OCI-LY3 (cell line): ENCODE results near the gene MAN1A1.

Experiments
- H2AFZ ChIP-seq: fragments of 200-600, 300-600 bp; shearing (Covaris generic); 2 replicates; pipeline ENCODE4 v1.6.0; 2014; ENCODE audit warnings: antibody characterized with exemption, low read depth, low read length
- H3K27ac ChIP-seq: fragments of 200-600, 300-600 bp; sonication (generic); 2 replicates; pipeline ENCODE4 v1.5.1; 2014; ENCODE audit warnings: mild to moderate bottlenecking, low read length, moderate library complexity, mixed read lengths
- H3K27me3 ChIP-seq: fragments of 200-600, 300-600 bp; sonication (generic); 2 replicates; pipeline ENCODE4 v1.6.1; 2014; ENCODE audit warnings: low read depth, low read length, mixed read lengths
- H3K36me3 ChIP-seq: fragments of 200-600, 300-600 bp; sonication (generic); replicated peaks from 2 replicates; pipeline ENCODE3; 2014; ENCODE audit warnings: low read depth, low read length, mixed read lengths
- H3K4me1 ChIP-seq: fragments of 300-600, 200-600 bp; sonication (generic); 2 replicates; pipeline ENCODE4 v1.6.1; 2014; ENCODE audit warnings: low read length, mixed read lengths
- H3K4me2 ChIP-seq: fragments of 200-600, 300-600 bp; sonication (generic); 2 replicates; pipeline ENCODE4 v1.6.1; 2014; ENCODE audit warnings: low read length, mixed read lengths
- H3K4me3 ChIP-seq: fragments of 300-600, 200-600 bp; sonication (generic); 2 replicates; pipeline ENCODE4 v1.5.1; 2014; ENCODE audit warnings: antibody characterized with exemption, mild to moderate bottlenecking, low read length, moderate library complexity
- H3K79me2 ChIP-seq: fragments of 300-600, 200-600 bp; shearing (Covaris generic); 2 replicates; pipeline ENCODE4 v1.6.1; 2014; ENCODE audit warnings: mild to moderate bottlenecking, low read length, mixed read lengths
- H3K9ac ChIP-seq: fragments of 300-600, 200-600 bp; shearing (Covaris generic); 2 replicates; pipeline ENCODE4 v1.6.0; 2014; ENCODE audit warnings: mild to moderate bottlenecking, low read length, moderate library complexity
- H3K9me3 ChIP-seq: fragments of 200-600, 300-600 bp; shearing (Covaris generic); 2 replicates; pipeline ENCODE4 v1.6.1; 2014; ENCODE audit warnings: low read length, mixed read lengths; ENCODE audit not compliant: insufficient read depth
- H4K20me1 ChIP-seq: fragments of 200-600, 300-600 bp; sonication (generic); 2 replicates; pipeline ENCODE4 v1.6.1; 2016; ENCODE audit warnings: low read length, mixed read lengths; ENCODE audit not compliant: insufficient read depth
- CTCF ChIP-seq: fragments of 200-600, 300-600 bp; sonication (generic); IDR thresholded peaks from 2 replicates; pipeline ENCODE4 v1.5.1; 2014; ENCODE audit warnings: antibody characterized with exemption, low read length, low read depth
- EZH2phosphoT487 ChIP-seq: fragments of 200-600 bp; shearing (Covaris generic); IDR thresholded peaks from 2 replicates; pipeline ENCODE4 v1.6.1; 2018; ENCODE audit warnings: antibody characterized with exemption, mixed run types, low read depth

Gene MAN1A1

GRCh38 chr6:119147101-119148053, 202.2 kb downstream of the MAN1A1 start:
- Histone ChIP-seq H3K27me3 (peaks cover 5% of the 10 kb centered on the region; the same call in 1 of the 2 replicates), H3K9ac (no peak overlapping the region), H3K4me2 (peak overlapping the region; percentile 71), H3K27ac (no peak overlapping the region), H3K36me3 (no peaks in the 10 kb centered on the region), H3K9me3 (no peaks in the 10 kb centered on the region), H2AFZ (0 out of 2 replicates have a peak overlapping the region, but pooled peaks have one; percentile 21), H3K79me2 (no peaks in the 10 kb centered on the region), H4K20me1 (no peaks in the 10 kb centered on the region), H3K4me1 (peaks cover 19% of the 10 kb centered on the region), H3K4me3 (peak overlapping the region; percentile 35; the same call in 1 of the 2 replicates)
- no peak for TF ChIP-seq CTCF
- TF ChIP-seq EZH2phosphoT487: no peak

GRCh38 chr6:119145111-119145510, 204.4 kb downstream of the MAN1A1 start:
- Histone ChIP-seq H3K79me2 (no peaks in the 10 kb centered on the region), H3K9me3 (no peaks in the 10 kb centered on the region), H3K9ac (no peak overlapping the region), H3K4me2 (no peak overlapping the region), H3K27me3 (peaks cover 5% of the 10 kb centered on the region; the same call in 1 of the 2 replicates), H3K27ac (no peak overlapping the region), H3K4me3 (no peak overlapping the region), H4K20me1 (no peaks in the 10 kb centered on the region), H2AFZ (no peak overlapping the region), H3K4me1 (peaks cover 19% of the 10 kb centered on the region), H3K36me3 (no peaks in the 10 kb centered on the region)
- TF ChIP-seq EZH2phosphoT487 (no peak), CTCF (no peak)

- H3K4me2 ChIP-seq: no peak overlapping the region
- no peaks in the 10 kb centered on the region for H3K9me3 ChIP-seq
- H3K4me3 ChIP-seq: no peak overlapping the region
- no peaks in the 10 kb centered on the region for H3K36me3 ChIP-seq
- no peaks in the 10 kb centered on the region for H3K27me3 ChIP-seq
- H3K4me1 ChIP-seq: peaks cover 11% of the 10 kb centered on the region
- H3K79me2 ChIP-seq: no peaks in the 10 kb centered on the region
- H4K20me1 ChIP-seq: no peaks in the 10 kb centered on the region
- TF ChIP-seq EZH2phosphoT487 (no peak), CTCF (no peak)
- H2AFZ ChIP-seq: no peak overlapping the region
- no peak overlapping the region for H3K9ac ChIP-seq
- H3K27ac ChIP-seq: no peak overlapping the region
Measured at GRCh38 chr6:119142637-119143036, 206.9 kb downstream of the MAN1A1 start.

GRCh38 chr6:119142041-119142440, 207.5 kb downstream of the MAN1A1 start:
- H4K20me1 ChIP-seq: no peaks in the 10 kb centered on the region
- peaks cover 6% of the 10 kb centered on the region for H3K4me1 ChIP-seq
- no peaks in the 10 kb centered on the region for H3K79me2 ChIP-seq
- H3K27ac ChIP-seq: no peak overlapping the region
- no peaks in the 10 kb centered on the region for H3K27me3 ChIP-seq
- no peak overlapping the region for H3K4me3 ChIP-seq
- no peaks in the 10 kb centered on the region for H3K36me3 ChIP-seq
- no peak overlapping the region for H3K9ac ChIP-seq
- no peak overlapping the region for H2AFZ ChIP-seq
- no peak overlapping the region for H3K4me2 ChIP-seq
- no peak for TF ChIP-seq EZH2phosphoT487
- H3K9me3 ChIP-seq: no peaks in the 10 kb centered on the region
